ENCODE results near the gene POGK.
"Not testable (repeated sequence)": the region's sequence is repeated elsewhere in the genome, so short reads cannot be mapped to it uniquely, and the experiment has no call there.

POGK gene

GRCh38 chr1:166870584-166870983, 31.3 kb downstream of the POGK start:
- FAIRE-seq (no peak), DNase-seq (ENCODE audit: insufficient read length, low spot score) (no peak)
- no peak for TF ChIP-seq CTCF (IDR thresholded peaks at IDR 0.05; ENCODE audit: insufficient read depth, missing control alignments)

GRCh38 chr1:166874464-166874863, 35.2 kb downstream of the POGK start:
- no peak for FAIRE-seq
- DNase-seq (ENCODE audit: insufficient read length, low spot score) = no peak
- TF ChIP-seq CTCF (IDR thresholded peaks at IDR 0.05; ENCODE audit: insufficient read depth, missing control alignments) = no peak

GRCh38 chr1:166875302-166875733, 36.0 kb downstream of the POGK start:
- no peak for TF ChIP-seq CTCF (IDR thresholded peaks at IDR 0.05; ENCODE audit: insufficient read depth, missing control alignments)
- DNase-seq (ENCODE audit: insufficient read length, low spot score) (no peak), FAIRE-seq (no peak)

GRCh38 chr1:166875734-166876539, 36.7 kb downstream of the POGK start, which contains the start of gene TADA1:
Gene TADA1 (minus strand): TSS chr1:166876264. CDS start chr1:166876233, 31 bp downstream.
- DNase-seq (ENCODE audit: insufficient read length, low spot score) (peak; percentile 78), FAIRE-seq (no peak)
- TF ChIP-seq CTCF (IDR thresholded peaks at IDR 0.05; ENCODE audit: insufficient read depth, missing control alignments) = peak; percentile 32

- DNase-seq (ENCODE audit: insufficient read length, low spot score) (no peak), FAIRE-seq (peak; percentile 83)
- no peak for TF ChIP-seq CTCF (IDR thresholded peaks at IDR 0.05; ENCODE audit: insufficient read depth, missing control alignments)
Observed at GRCh38 chr1:166876540-166876838, 37.2 kb downstream of the POGK start.

- DNase-seq (ENCODE audit: insufficient read length, low spot score); FAIRE-seq: not testable (repeated sequence)
Observed at GRCh38 chr1:166878173-166878917, 39.1 kb downstream of the POGK start.

GRCh38 chr1:166882893-166883292, 43.6 kb downstream of the POGK start:
- peak; percentile 68 for FAIRE-seq
- no peak for TF ChIP-seq CTCF (IDR thresholded peaks at IDR 0.05; ENCODE audit: insufficient read depth, missing control alignments)
- no peak for DNase-seq (ENCODE audit: insufficient read length, low spot score)

All from D721Med (cell line).